HEK293 (cell line): ENCODE measurements around the gene TNIK.
A peak's percentile ranks its signal among the peaks of the same experiment; 100 is the strongest.
"Not testable (repeated sequence)": the region's sequence is repeated elsewhere in the genome, so short reads cannot be mapped to it uniquely, and the experiment has no call there.

Experiments
- CTCF ChIA-PET: fragments of 350-600 bp; formaldehyde crosslinking; extraction: SDS; loops from one replicate; lab custom pipeline; 2021; ENCODE audit warnings: antibody characterized with exemption; lab: Yijun Ruan, JAX
- POLR2A ChIA-PET: fragments of 300-600 bp; formaldehyde crosslinking; extraction: SDS; loops from one replicate; lab custom pipeline; 2020; ENCODE audit warnings: antibody characterized with exemption, inconsistent platforms; lab: Yijun Ruan, JAX
- H3K27ac ChIP-seq: fragments of 200-500 bp; sonication (Bioruptor generic); 2 replicates; pipeline ENCODE4 v1.5.1; 2014; ENCODE audit warnings: low read depth, low read length, control low read depth, inconsistent platforms; ENCODE audit errors: extremely low read depth
- H3K36me3 ChIP-seq, 2 experiments: fragments of 200-500 bp in 1 of 2; sonication (Bioruptor generic) in 1 of 2; 1 replicate in 1 of 2; 2 replicates in 1 of 2; pipeline ENCODE4 v1.5.1; 2014 to 2017; ENCODE audit warnings: inconsistent platforms in 2 of 2, low read length in 2 of 2; ENCODE audit not compliant: control insufficient read depth in 2 of 2, insufficient read depth in 1 of 2
- H3K4me1 ChIP-seq: fragments of 200-500 bp; sonication (Bioruptor generic); 2 replicates; pipeline ENCODE4 v1.5.1; 2014; ENCODE audit warnings: mild to moderate bottlenecking, low read length, inconsistent platforms; ENCODE audit not compliant: control insufficient read depth, insufficient read depth
- H3K4me3 ChIP-seq: 2 replicates; pipeline ENCODE4 v1.5.1; 2011; ENCODE audit warnings: low read depth, mild to moderate bottlenecking, control low read depth, low read length, moderate library complexity
- H3K9me3 ChIP-seq: fragments of 200-500 bp; sonication (Bioruptor generic); 2 replicates; pipeline ENCODE4 v1.5.1; 2014; ENCODE audit warnings: low read depth, low read length, inconsistent platforms; ENCODE audit not compliant: control insufficient read depth, insufficient read depth
- AEBP2 ChIP-seq: fragments of 450-650 bp; formaldehyde crosslinking; IDR thresholded peaks from 2 replicates; pipeline ENCODE4 v1.5.1; 2016; ENCODE audit warnings: missing biosample characterization, missing genetic modification characterization, borderline replicate concordance
- CTCF ChIP-seq: fragments of 450-650 bp; formaldehyde crosslinking; IDR thresholded peaks from 2 replicates; pipeline ENCODE4 v1.5.1; 2016; ENCODE audit warnings: missing biosample characterization, missing genetic modification characterization
- GFI1B ChIP-seq: fragments of 450-650 bp; formaldehyde crosslinking; IDR thresholded peaks from 2 replicates; pipeline ENCODE4 v1.5.1; 2016; ENCODE audit warnings: missing biosample characterization, missing genetic modification characterization
- GLI2 ChIP-seq: fragments of 450-650 bp; formaldehyde crosslinking; IDR thresholded peaks from 2 replicates; pipeline ENCODE4; 2017; ENCODE audit warnings: missing biosample characterization, missing genetic modification characterization, low read depth, borderline replicate concordance
- MYNN ChIP-seq: fragments of 450-650 bp; formaldehyde crosslinking; IDR thresholded peaks from 2 replicates; pipeline ENCODE4 v1.5.1; 2016; ENCODE audit warnings: missing biosample characterization, missing genetic modification characterization, borderline replicate concordance
- MZF1 ChIP-seq: fragments of 450-650 bp; formaldehyde crosslinking; IDR thresholded peaks from 2 replicates; pipeline ENCODE4 v1.5.1; 2017; ENCODE audit warnings: missing biosample characterization, missing genetic modification characterization, borderline replicate concordance
- PRDM2 ChIP-seq: fragments of 450-650 bp; formaldehyde crosslinking; IDR thresholded peaks from 2 replicates; pipeline ENCODE4 v1.5.1; 2016; ENCODE audit warnings: missing biosample characterization, missing genetic modification characterization, borderline replicate concordance
- SCRT2 ChIP-seq: fragments of 450-650 bp; formaldehyde crosslinking; IDR thresholded peaks from 2 replicates; pipeline ENCODE4 v1.5.1; 2016; ENCODE audit warnings: missing biosample characterization, missing genetic modification characterization
- SP3 ChIP-seq: fragments of 450-650 bp; formaldehyde crosslinking; IDR thresholded peaks from 2 replicates; pipeline ENCODE4 v1.5.1; 2016; ENCODE audit warnings: missing biosample characterization, missing genetic modification characterization
- YY2 ChIP-seq: fragments of 450-650 bp; formaldehyde crosslinking; IDR thresholded peaks from 2 replicates; pipeline ENCODE4 v1.5.1; 2016; ENCODE audit warnings: missing biosample characterization, missing genetic modification characterization
- ZBTB1 ChIP-seq: fragments of 450-650 bp; formaldehyde crosslinking; IDR thresholded peaks from 2 replicates; pipeline ENCODE4 v1.5.1; 2016; ENCODE audit warnings: missing biosample characterization, missing genetic modification characterization
- ZNF23 ChIP-seq: fragments of 450-650 bp; formaldehyde crosslinking; IDR thresholded peaks from 2 replicates; pipeline ENCODE4 v1.5.1; 2016; ENCODE audit warnings: missing biosample characterization, missing genetic modification characterization, borderline replicate concordance
- ZNF362 ChIP-seq: fragments of 450-650 bp; formaldehyde crosslinking; IDR thresholded peaks from 2 replicates; pipeline ENCODE4 v1.5.1; 2016; ENCODE audit warnings: missing biosample characterization, missing genetic modification characterization
- ZNF426 ChIP-seq: fragments of 450-650 bp; formaldehyde crosslinking; IDR thresholded peaks from 2 replicates; pipeline ENCODE4 v1.5.1; 2017; ENCODE audit warnings: missing biosample characterization, missing genetic modification characterization, mild to moderate bottlenecking, inconsistent platforms, moderate library complexity
- ZNF514 ChIP-seq: fragments of 450-650 bp; formaldehyde crosslinking; IDR thresholded peaks from 2 replicates; pipeline ENCODE4 v1.5.1; 2016; ENCODE audit warnings: missing biosample characterization, missing genetic modification characterization
- ZNF530 ChIP-seq: fragments of 450-650 bp; formaldehyde crosslinking; IDR thresholded peaks from 2 replicates; pipeline ENCODE4 v1.5.1; 2016; ENCODE audit warnings: low read depth, missing biosample characterization, missing genetic modification characterization
- ZNF670 ChIP-seq: fragments of 450-650 bp; formaldehyde crosslinking; IDR thresholded peaks from 2 replicates; pipeline ENCODE4 v1.5.1; 2016; ENCODE audit warnings: missing biosample characterization, missing genetic modification characterization, low read depth
- ZNF701 ChIP-seq: fragments of 450-650 bp; formaldehyde crosslinking; IDR thresholded peaks from 2 replicates; pipeline ENCODE4 v1.5.1; 2016; ENCODE audit warnings: missing biosample characterization, missing genetic modification characterization
- ZNF843 ChIP-seq: fragments of 450-650 bp; formaldehyde crosslinking; IDR thresholded peaks from 2 replicates; pipeline ENCODE4 v1.5.1; 2016; ENCODE audit warnings: missing biosample characterization, missing genetic modification characterization

Gene TNIK

GRCh38 chr3:171422855-171423254, 37.4 kb downstream of the TNIK start:
- peak; percentile 36; the same call in 1 of the 2 replicates for TF ChIP-seq SCRT2
- H3K9me3 ChIP-seq, POLR2A ChIA-PET, H3K27ac ChIP-seq, H3K36me3 ChIP-seq, H3K4me3 ChIP-seq, H3K4me1 ChIP-seq: not testable (repeated sequence)
- CTCF ChIA-PET, result interaction anchor here (1.4 kb wide), 1 partner anchor 9 kb away, joined by 4 read pairs; no protein-coding TSS in a partner anchor

GRCh38 chr3:171420667-171421066, 39.5 kb downstream of the TNIK start:
- Histone ChIP-seq H3K4me3 (no peak overlapping the region), H3K4me1 (no peaks in the 10 kb centered on the region), H3K27ac (no peak overlapping the region), H3K9me3 (no peaks in the 10 kb centered on the region), H3K36me3 (no peaks in the 10 kb centered on the region)
- POLR2A ChIA-PET, result no interaction called here
- CTCF ChIA-PET, result no interaction called here
- no peak for TF ChIP-seq ZNF701 (tag by site-specific recombination)
- no peak for TF ChIP-seq ZBTB1 (tag by site-specific recombination)
- TF ChIP-seq GLI2, result no peak
- no peak for TF ChIP-seq GFI1B (tag by site-specific recombination)
- TF ChIP-seq PRDM2 (tag by site-specific recombination), result no peak
- no peak for TF ChIP-seq ZNF23 (tag by site-specific recombination)
- TF ChIP-seq ZNF530 (tag by site-specific recombination), result no peak
- TF ChIP-seq ZNF426 (tag by site-specific recombination), result no peak
- TF ChIP-seq YY2 (tag by site-specific recombination), result no peak
- no peak for TF ChIP-seq ZNF514
- no peak for TF ChIP-seq MZF1 (tag by site-specific recombination)
- TF ChIP-seq ZNF670 (tag by site-specific recombination), result no peak
- no peak for TF ChIP-seq AEBP2 (tag by site-specific recombination)
- TF ChIP-seq MYNN (tag by site-specific recombination), result no peak
- no peak for TF ChIP-seq CTCF
- no peak for TF ChIP-seq ZNF362 (tag by site-specific recombination)
- TF ChIP-seq ZNF843, result no peak
- no peak for TF ChIP-seq SP3
